Activated CD4-positive, CD25-positive, alpha-beta regulatory T cell treated with anti-CD3 and anti-CD28 coated beads, Interleukin-2, amount 50 U/mL, for 24 hours (primary cell): ENCODE results near the gene DNMT3B.
"Not testable (repeated sequence)": the region's sequence is repeated elsewhere in the genome, so short reads cannot be mapped to it uniquely, and the experiment has no call there.

Experiments used
- ATAC-seq, 2 donors: fragments of 150-1000 bp; cut with Tn5 transposase; one replicate each; pipeline ENCODE4 v1.10.0; 2021; ENCODE audit warnings: mild to moderate bottlenecking in 1 of 2, moderate library complexity in 1 of 2

DNMT3B gene

DNA sequence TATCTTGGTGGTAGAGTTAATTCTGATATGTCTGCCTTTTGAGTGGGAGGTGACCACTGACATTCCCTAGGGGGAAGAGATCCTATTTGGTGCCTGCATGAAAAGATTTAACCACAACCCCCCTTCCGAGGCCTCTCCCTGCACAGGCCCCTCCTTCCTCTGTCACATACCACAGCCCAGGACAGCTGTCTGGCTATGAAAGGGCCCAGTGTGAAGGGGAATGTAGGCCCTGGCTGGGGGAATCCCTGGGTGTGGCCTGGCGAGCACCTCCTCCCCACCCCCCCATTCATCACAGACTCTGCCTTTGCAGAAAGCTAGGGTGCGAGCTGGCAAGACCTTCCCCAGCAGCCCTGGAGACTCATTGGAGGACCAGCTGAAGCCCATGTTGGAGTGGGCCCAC, 30.1 kb downstream of the DNMT3B start:
- ATAC-seq: peak; percentile 51 to 54

DNA sequence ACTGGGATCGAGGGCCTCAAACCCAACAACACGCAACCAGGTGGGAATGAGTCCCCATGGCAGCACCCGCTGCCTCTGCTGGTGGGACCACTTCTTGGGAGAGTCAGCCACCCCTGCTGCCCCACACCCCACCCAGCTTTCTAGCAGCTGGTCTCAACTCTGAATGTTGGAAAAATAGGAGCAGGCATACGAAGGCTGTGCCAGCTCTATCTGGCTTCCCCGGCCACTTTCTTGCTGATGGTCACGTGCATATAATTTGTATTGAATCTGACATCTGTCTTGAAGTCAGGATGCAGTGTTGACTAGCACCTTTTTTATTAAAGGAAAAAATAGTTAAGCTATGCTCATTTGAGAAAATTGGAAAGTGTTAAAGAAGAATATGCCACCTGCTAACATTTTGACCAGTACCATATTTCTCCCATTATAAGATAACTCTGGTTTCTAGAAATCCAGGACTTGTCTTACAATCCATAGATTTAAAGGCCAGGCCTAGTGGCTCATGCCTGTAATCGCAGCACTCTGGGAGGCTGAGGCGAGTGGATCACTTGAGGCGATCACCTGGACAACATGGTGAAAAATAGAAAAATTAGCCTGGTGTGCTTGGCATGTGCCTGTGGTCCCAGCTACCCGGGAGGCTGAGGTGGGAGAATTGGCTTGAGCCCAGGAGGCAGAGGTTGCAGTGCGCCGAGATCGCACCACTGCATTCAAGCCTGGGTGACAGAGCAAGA, 30.7 kb downstream of the DNMT3B start:
- no peak for ATAC-seq

DNA sequence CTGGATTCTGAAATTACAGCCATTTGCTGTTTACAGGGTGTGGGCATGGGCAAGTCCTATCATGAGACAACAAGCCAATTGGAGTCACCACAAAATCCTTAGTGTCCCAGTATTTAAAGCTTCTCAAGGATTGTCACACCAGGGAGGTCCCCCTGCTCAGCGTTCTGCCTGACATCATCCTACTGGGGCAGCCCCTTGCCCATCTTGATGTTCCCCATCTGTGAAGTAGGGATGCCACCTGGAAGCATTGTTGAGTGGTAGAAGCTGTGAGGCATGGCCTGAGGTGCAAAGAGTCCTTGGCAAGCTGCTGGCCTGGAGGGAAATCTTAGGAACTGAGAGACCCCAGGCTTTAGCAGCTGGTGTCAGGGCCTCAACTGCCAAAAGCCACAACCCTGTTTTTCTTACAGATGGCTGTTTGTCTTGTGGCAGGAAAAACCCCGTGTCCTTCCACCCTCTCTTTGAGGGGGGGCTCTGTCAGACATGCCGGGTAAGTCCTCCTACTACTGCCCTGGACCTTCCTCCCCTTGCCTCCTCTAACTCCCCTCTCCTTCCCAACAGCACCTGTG, 34.3 kb downstream of the DNMT3B start:
- no peak for ATAC-seq

DNA sequence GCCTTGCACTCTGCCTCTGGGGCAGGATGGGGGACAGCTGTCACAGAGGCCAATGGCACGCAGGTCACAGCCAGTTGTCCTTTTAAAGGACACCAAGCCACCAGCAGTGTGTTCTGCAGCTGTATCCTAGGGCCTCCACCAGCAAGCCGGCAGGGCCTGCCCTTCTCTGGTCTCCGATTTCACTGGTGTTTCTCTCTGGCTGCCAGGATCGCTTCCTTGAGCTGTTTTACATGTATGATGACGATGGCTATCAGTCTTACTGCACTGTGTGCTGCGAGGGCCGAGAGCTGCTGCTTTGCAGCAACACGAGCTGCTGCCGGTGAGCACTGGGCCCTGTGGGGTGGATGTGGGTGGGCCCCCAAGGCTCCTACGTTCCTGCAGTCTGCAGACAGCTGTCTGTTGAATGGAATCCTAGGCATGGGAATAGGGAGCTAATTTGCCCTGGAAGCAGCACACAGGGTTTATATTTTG, 34.8 kb downstream of the DNMT3B start:
- no peak for ATAC-seq

DNA sequence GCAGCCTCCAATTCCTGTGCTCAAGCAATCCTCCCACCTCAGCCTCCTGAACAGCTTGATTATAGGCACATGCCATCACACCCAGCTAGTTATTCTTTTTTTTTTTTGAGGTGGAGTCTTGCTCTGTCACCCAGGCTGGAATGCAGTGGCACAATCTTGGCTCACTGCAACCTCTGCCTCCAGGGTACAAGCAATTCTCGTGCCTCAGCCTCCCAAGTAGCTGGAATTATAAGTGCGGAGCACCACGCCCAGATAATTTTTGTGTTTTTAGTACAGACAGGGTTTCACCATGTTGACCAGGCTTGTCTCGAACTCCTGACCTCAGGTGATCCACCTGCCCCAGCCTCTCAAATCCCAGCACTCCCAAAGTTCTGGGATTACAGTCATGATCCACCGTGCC, 35.4 kb downstream of the DNMT3B start:
- ATAC-seq: not testable (repeated sequence)

DNA sequence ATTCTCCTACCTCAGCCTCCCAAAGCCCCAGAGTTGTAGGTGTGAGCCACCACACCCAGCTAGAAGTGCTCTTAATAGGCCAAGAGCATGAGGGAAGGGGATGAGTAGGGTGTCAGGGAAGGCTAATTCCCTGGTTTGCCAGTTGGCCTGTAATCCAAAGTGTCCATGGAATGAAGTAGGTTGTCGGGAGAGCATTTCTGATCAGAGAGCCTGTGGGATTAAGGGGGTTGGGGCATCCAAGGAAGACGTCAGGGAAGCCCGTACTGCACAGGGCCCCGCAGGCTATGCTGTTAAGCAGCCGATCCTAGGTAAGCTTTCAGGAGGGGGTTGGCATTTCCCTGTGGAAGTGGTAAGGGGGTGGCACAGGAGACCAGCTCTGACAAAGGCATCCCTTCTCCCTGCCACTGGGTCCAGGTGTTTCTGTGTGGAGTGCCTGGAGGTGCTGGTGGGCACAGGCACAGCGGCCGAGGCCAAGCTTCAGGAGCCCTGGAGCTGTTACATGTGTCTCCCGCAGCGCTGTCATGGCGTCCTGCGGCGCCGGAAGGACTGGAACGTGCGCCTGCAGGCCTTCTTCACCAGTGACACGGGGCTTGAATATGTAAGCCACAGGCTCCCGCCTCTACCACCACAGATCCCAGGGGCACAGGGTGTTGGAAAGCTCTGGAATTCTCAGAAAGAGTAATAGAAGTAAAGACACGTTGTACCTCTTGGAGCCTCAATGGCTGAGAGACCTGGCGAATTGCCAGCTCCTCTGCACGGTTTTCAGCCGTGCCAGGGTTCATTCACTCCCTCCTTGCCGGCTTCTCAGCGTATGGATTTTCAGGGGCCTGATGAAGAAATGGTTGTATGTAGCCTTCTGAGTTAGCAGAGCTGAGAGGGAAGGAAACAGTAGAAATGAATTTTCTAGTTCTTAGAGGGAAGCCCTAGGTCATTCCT, 36.1 kb downstream of the DNMT3B start:
- no peak for ATAC-seq

DNA sequence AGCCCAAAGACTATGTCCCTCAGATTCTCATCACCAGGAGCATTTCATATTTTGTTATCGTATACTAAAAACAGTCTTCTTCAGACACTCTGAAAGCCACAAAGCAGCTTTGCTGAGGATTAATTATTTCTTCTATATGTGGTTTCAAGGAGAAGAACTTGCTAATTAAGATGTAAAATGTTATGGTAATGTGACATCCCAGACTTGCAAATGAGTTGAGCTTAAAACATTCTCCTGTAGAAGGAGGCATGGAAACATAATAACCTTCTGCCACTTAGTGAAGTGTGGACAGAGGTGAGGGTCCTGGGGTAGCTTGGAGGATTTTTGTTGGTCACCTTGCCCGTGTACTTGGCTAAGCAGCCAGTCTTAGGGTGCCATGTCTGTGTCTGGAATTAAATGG, 40.9 kb downstream of the DNMT3B start:
- no peak for ATAC-seq

DNA sequence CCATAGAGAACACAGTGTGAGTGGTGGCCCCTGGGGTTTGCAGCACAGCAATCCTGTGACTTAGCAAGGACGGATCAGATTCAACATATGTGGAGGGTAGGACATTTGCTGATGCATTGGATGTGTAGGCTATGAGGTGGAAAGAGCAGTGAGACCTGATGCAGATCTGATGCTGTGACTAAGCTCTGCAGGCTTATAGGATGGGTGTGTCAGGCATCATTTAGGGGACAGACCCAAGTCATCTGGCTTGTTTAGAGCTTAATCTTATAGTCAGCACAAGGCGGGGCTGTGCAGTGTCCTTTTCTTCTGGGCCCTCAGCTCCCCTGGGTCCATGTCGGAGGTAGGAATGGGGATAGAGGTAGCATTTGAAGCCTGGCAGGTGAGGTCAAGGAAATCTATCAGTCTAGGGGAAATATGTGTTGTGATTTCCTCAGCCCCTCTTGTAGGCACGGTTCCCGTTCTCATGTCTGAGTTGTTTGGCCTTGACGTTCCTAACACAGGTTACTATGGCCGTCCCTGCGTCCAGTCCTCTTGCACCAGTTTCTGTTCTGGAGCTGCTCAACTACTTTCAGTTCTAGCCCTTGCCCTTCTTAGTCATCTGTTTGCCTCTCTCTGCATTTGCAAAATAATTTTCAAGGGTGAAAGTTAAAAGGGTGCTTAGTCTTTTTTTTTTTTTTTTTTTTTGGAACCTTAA, 42.0 kb downstream of the DNMT3B start:
- ATAC-seq: no peak

DNA sequence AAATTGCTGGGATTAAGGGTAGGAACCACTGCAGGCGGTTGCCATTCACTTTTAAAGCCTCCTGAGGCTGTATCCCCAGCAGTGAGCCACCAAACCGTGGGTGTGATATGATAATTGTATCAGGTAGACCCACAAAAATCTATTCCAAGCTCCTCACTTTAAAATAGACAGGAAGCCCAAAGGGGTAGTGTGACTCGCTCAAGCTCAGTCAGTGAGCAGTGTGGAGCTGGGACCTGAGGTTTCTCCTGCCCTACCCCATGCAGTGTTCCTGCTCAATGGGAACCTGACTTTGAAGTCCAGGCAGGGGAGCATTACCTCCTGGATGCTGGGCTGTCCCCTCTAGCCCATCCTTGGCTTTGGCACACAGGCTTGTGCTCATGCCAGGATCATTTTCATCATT, 42.6 kb downstream of the DNMT3B start:
- no peak for ATAC-seq

DNA sequence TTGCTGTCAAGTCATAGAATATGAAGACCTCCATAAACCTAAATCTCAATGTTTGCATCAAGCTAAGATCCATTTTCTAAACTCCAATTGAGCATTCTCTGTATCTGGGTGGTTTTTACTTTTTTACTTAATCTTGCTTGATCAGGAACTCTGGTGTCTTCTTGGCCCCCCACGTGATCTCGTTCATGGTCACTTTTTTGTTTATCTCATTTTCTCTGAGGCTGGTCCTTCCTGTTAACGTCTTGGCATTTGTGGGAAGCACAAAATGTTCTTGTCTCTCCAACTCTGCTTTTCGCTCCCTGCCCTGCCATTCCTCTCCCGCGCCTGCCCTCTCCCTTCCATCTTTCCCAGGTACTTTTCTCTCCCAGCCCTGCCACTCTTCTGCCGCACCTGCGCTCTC, 43.5 kb downstream of the DNMT3B start:
- ATAC-seq: no peak

DNA sequence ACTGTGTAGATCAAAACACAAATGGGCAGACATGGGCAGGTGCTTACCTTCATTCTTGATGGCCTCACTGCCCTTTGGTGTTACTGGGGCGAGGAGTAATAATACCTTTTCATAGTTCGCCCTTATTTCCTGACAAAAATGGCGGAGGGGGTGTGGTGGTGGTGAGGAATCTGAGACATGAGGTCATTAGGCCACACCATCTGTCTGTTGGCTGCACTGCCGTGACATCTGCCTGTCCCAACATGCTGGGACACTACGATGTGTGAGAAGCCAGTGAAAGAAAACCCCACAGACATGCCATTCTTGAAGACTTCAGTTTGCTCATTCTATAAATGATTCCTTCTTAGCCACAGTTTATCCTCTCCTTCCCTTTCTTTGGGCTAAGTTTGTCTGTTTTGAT, 44.2 kb downstream of the DNMT3B start:
- no peak for ATAC-seq

DNA sequence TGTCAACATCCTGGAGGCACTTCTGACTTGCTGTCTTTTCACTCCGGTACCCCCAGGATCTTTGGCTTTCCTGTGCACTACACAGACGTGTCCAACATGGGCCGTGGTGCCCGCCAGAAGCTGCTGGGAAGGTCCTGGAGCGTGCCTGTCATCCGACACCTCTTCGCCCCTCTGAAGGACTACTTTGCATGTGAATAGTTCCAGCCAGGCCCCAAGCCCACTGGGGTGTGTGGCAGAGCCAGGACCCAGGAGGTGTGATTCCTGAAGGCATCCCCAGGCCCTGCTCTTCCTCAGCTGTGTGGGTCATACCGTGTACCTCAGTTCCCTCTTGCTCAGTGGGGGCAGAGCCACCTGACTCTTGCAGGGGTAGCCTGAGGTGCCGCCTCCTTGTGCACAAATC, 45.5 kb downstream of the DNMT3B start:
- no peak for ATAC-seq

DNA sequence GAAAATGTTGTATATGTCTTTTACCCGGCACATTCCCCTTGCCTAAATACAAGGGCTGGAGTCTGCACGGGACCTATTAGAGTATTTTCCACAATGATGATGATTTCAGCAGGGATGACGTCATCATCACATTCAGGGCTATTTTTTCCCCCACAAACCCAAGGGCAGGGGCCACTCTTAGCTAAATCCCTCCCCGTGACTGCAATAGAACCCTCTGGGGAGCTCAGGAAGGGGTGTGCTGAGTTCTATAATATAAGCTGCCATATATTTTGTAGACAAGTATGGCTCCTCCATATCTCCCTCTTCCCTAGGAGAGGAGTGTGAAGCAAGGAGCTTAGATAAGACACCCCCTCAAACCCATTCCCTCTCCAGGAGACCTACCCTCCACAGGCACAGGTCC, 46.3 kb downstream of the DNMT3B start:
- ATAC-seq: no peak

DNA sequence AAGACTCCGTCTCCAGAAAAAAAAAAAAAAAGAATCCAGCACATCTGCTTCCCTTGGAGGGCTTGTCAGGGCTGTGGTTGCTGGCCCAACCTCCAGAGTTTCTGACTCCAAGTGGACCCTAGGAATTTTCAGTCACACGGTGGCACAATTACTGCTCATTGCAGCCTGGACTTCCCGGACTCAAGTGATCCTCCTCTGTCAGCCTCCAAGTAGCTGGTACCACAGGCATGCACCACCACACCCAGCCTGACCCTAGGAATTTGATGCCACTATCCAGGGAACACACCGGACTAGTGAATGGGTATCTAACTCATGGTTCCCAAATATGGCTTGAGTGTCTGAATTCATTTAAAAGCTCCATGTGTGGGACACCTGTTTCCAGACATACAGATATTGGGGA, 47.7 kb downstream of the DNMT3B start:
- no peak for ATAC-seq

DNA sequence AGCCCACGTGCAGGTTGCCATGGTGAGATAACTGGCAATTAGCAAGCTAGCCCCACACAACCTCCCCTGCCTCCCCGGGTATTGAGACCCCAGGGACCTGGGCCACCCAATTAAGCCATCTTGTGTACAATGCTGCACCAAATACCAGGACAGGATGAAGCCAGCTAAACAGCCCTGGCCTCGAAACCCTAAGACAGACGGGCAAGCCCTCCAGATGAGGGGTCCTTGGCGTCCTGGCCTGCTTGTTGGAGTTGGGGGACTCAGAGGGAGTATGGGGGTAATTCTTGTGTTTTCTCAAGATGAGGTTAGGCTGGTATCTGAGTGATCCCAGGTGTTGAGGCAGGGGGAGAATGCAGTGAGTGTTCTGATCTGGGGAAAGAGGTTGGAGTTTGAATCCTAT, 48.8 kb downstream of the DNMT3B start:
- ATAC-seq: no peak

DNA sequence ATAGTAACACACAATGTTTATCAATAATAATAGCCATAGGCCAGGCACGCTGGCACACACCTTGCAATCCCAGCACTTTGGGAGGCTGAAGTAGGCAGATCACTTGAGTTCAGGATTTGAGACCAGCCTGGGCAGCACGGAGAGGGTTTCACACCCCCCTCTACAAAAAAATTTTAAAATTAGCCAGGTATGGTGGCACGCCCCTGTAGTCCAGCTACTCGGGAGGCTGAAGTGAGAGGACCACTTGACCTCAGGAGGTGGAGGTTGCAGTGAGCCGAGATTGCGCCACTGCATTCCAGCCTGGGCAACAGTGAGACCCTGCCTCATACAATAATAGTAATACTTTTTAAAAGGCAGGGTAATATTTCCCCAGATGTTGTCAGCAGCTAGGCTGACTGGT, 49.7 kb downstream of the DNMT3B start:
- no peak for ATAC-seq

DNA sequence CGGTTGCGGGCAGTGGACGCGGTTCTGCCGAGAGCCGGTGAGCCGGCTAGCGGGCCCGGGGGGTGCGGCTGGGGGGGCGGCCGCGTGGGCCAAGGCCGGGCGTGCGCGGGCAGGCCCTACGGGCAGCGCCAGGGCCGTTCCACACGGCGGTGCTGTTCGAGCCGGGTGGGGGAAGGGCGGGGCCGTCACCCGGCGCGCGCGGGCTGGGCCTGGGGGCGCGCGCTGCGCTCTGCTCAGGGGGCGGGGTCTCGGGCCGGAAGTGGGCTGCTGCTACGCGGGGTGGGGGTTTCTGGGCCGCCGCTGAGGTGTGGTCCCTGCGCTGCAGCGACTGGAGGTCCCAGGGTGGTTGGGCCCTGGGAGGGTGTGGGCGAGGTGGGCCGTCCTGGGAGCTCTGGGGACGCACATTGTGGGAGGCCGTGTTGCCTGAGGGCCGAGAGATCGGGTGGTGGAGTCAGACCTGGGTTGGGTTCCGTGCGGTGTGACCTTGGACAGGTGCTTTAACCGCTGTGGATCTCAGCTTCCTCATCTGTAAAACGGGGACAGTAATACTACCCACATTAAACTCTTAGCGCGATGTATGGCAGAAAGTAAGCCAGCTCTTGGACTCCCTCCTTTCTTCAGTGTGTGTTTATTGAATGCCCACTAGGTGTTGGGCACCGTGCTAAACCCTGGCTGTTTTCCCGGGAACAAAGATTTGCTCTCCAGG, 58.0 kb downstream of the DNMT3B start:
- peak; percentile 79 to 80 for ATAC-seq

DNA sequence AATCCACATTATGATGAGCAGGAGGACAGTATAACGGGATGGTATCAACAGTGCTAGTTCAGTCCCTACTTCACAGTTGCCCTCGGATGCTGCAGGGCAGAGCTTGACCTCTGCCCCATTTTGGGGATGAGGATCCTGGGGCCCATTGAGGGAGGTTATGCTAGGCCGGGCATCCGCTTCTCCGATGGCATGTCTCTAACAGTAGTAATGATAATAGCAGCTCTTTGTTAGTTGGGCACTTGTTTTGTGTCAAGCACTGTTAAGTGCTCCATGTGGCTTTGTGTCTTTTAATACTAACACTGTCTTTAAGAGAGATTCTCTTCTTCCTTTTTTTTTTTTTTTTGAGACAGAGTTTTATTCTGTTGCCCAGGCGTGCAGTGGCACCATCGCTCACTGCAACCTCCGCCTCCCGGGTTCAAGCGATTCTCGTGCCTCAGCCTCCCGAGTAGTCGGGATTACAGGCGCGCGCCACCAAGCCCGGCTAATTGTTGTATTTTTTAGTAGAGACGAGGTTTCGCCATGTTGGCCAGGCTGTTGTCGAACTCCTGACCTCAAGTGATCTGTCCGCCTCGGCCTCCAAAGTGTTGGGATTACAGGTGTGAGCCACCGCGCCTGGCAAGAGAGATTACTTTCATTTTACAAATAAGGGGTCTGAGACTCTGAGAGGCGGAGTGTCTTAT, 58.7 kb downstream of the DNMT3B start:
- ATAC-seq: no peak

DNA sequence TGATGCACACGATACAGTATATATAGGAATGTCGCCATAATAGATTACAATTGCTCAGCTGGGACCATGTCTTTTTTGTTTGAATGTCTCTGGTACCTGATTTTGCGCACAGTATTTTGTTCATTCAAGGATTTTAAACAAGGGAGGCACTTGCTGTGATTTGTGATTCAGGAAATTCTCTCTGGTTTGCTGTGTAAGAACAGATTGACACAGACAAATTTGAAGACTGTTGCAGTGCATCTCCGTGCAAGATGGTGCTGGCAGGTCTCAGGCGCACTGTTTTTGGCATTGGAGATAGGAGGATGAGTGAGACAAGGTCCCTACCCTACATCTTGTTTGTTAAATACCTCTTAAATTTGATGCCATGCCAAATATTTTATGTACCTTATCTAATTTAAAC, 60.0 kb downstream of the DNMT3B start:
- no peak for ATAC-seq

DNA sequence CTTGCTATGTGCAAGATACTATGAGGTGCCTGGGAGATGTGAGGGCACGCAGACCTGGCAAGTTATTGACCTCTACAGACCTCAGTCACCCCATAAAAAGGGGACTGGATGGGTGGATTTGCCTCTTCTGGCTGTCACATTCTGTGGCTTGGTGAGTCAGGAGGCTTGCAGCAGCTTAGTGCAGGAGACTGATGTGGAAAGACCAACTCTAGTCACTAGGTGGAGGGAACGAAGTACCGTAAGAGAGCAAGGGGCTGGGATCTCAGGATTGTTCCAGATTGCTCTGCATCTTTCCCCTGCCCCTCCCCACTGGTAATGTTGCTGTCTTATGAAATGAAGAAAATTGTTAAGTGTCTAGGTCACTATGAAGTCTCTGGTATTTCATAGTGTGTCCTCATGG, 60.9 kb downstream of the DNMT3B start:
- no peak for ATAC-seq

DNA sequence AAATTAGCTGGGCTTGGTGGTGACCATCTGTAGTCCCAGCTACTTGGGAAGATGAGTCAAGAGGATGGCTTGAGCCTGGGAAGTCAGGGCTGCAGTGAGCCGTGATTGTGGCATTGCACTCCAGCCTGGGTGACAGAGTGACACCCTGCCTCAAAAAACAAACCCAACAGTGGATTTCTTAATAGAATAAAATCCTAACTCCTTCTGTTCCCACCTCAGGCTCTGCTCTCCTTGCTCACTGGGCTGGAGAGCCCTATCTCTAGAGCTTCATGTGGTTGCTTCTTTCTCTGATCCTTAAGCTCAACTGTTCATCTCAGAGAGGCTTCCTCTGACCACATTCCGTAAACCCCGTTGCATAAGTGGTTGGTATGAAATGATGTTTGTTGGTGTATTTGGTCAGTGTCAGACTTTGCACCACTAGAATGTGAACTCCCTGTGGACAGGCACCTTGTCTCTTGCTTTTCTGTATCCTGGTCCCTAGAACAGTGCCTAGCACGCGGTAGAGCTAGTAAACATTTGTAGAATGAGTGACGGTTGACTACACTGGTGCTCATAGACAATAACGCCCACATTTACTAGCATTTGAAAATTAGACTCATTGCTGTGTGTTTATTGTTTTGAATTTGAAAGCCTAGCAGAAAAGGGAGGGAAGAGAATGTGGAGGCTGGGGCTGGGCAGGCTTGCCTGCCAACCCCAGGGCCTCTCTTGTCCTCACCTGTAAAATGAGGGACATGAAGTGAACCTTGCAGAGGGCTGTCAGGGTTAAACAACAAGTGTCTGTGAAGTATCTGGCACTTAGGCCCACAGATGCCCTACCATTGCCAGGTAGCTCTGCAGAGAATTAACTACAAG, 61.8 kb downstream of the DNMT3B start:
- no peak for ATAC-seq
